ENCODE data around the gene PGAM5.

DNA sequence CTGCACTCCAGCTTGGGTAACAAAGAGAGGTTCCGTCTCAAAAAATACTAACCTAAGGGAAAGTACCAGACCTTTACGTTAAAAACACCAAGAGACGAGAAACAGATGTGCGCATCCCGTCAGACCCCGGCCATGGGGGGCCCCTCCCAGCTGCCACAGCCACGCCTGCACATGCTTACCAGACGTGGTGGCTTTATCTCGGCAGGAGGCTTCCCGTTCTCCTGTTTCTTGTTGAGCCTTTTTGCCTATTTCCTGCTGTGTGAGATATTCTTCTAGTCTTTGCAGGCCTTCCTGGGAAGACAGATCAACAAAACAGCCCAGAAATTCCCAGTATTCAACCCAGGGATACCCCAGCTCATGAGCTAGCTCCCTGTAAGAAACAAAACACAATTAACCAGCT is 23.6 kb downstream of the PGAM5 start:
- TF ChIP-seq CTCF (IDR thresholded peaks at IDR 0.05): no peak
- TF ChIP-seq ZFX (IDR thresholded peaks at IDR 0.05; ENCODE audit: borderline replicate concordance): no peak
